Tibial artery (tissue), 4 donors: ENCODE results near the gene GALNTL6.

Experiments used
- DNase-seq, 2 donors: peaks; one replicate each; pipeline ENCODE4 v3.0.0-alpha.2; 2019
- H3K27ac ChIP-seq, 2 donors: fragments of 200-600 bp; sonication (generic) in 1 of 2; 1 replicate in 1 of 2; 2 replicates in 1 of 2; pipeline ENCODE4 v1.5.1; 2018 to 2019; ENCODE audit warnings: mild to moderate bottlenecking in 1 of 2
- H3K27me3 ChIP-seq, 2 donors: fragments of 200-600 bp; sonication (generic) in 1 of 2; one replicate each; pipeline versions ENCODE4 v1.5.1 to v1.6.0; 2016 to 2019
- H3K36me3 ChIP-seq, 3 donors: fragments of 200-600 bp; sonication (generic) in 2 of 3; one replicate each; pipeline ENCODE4 v1.5.1; 2016 to 2019; ENCODE audit warnings: mild to moderate bottlenecking in 2 of 3
- H3K4me1 ChIP-seq, 4 donors: fragments of 200-600 bp; sonication (generic) in 2 of 4; 1 replicate in 3 of 4; 2 replicates in 1 of 4; pipeline ENCODE4 v1.5.1; 2016 to 2019
- H3K4me3 ChIP-seq, 2 donors: fragments of 200-600 bp; sonication (generic) in 1 of 2; 1 replicate in 1 of 2; 2 replicates in 1 of 2; pipeline ENCODE4 v1.5.1; 2018 to 2019; ENCODE audit warnings: mild to moderate bottlenecking in 2 of 2
- H3K9me3 ChIP-seq, 3 donors: fragments of 200-600 bp; sonication (generic) in 1 of 3; one replicate each; pipeline ENCODE4 v1.5.1; 2016 to 2019
- intact Hi-C: fragments of 100-400 bp; cut with DNase I; formaldehyde crosslinking; loops from one replicate; pipeline ENCODE4 v1.15.0; 2023; ENCODE audit warnings: low total_unique reads
- TF ChIP-seq, protein P1 (sequence below), 2 experiments: fragments of 200-600 bp in 1 of 2; fragments of 450-650 bp in 1 of 2; IDR thresholded peaks; one replicate each; pipeline ENCODE4 v1.5.1; 2017 to 2019; ENCODE audit warnings: antibody characterized with exemption in 2 of 2, mild to moderate bottlenecking in 1 of 2, moderate library complexity in 1 of 2

Gene GALNTL6

GRCh38 chr4:172762895-172763294, 949.7 kb downstream of the GALNTL6 start:
- Histone ChIP-seq H3K9me3 (no peaks in the 10 kb centered on the region), H3K27ac (no peak overlapping the region), H3K36me3 (no peaks in the 10 kb centered on the region), H3K27me3 (no peaks in the 10 kb centered on the region), H3K4me1 (no peaks in the 10 kb centered on the region), H3K4me3 (no peak overlapping the region)
- TF ChIP-seq, protein P1, sequence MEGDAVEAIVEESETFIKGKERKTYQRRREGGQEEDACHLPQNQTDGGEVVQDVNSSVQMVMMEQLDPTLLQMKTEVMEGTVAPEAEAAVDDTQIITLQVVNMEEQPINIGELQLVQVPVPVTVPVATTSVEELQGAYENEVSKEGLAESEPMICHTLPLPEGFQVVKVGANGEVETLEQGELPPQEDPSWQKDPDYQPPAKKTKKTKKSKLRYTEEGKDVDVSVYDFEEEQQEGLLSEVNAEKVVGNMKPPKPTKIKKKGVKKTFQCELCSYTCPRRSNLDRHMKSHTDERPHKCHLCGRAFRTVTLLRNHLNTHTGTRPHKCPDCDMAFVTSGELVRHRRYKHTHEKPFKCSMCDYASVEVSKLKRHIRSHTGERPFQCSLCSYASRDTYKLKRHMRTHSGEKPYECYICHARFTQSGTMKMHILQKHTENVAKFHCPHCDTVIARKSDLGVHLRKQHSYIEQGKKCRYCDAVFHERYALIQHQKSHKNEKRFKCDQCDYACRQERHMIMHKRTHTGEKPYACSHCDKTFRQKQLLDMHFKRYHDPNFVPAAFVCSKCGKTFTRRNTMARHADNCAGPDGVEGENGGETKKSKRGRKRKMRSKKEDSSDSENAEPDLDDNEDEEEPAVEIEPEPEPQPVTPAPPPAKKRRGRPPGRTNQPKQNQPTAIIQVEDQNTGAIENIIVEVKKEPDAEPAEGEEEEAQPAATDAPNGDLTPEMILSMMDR (IDR thresholded peaks at IDR 0.05), result no peak
- DNase-seq, result no peak
- intact Hi-C loops, result no loop called here

GRCh38 chr4:172770787-172771186, 957.6 kb downstream of the GALNTL6 start:
- H3K27me3 ChIP-seq, result no peaks in the 10 kb centered on the region
- TF ChIP-seq, protein P1 (IDR thresholded peaks at IDR 0.05), result no peak
- DNase-seq, result no peak
- no peak overlapping the region for H3K4me3 ChIP-seq
- H3K27ac ChIP-seq, result no peak overlapping the region
- intact Hi-C loops, result no loop called here
- H3K9me3 ChIP-seq, result no peaks in the 10 kb centered on the region
- no peaks in the 10 kb centered on the region for H3K36me3 ChIP-seq
- no peaks in the 10 kb centered on the region for H3K4me1 ChIP-seq

GRCh38 chr4:172772781-172773180, 959.6 kb downstream of the GALNTL6 start:
- DNase-seq, result no peak
- no peaks in the 10 kb centered on the region for H3K36me3 ChIP-seq
- no peak overlapping the region for H3K27ac ChIP-seq
- H3K9me3 ChIP-seq, result no peaks in the 10 kb centered on the region
- intact Hi-C loops, result no loop called here
- H3K27me3 ChIP-seq, result no peaks in the 10 kb centered on the region
- TF ChIP-seq, protein P1 (IDR thresholded peaks at IDR 0.05), result no peak
- no peak overlapping the region for H3K4me3 ChIP-seq
- H3K4me1 ChIP-seq, result no peaks in the 10 kb centered on the region

GRCh38 chr4:172776203-172776861, 963.1 kb downstream of the GALNTL6 start:
- H3K4me1 ChIP-seq, result no peaks in the 10 kb centered on the region
- no peak for DNase-seq
- TF ChIP-seq, protein P1 (IDR thresholded peaks at IDR 0.05), result no peak
- H3K36me3 ChIP-seq, result no peaks in the 10 kb centered on the region
- no peak overlapping the region for H3K27ac ChIP-seq
- intact Hi-C loops, result no loop called here
- H3K27me3 ChIP-seq, result no peaks in the 10 kb centered on the region
- no peaks in the 10 kb centered on the region for H3K9me3 ChIP-seq
- H3K4me3 ChIP-seq, result no peak overlapping the region

DNA sequence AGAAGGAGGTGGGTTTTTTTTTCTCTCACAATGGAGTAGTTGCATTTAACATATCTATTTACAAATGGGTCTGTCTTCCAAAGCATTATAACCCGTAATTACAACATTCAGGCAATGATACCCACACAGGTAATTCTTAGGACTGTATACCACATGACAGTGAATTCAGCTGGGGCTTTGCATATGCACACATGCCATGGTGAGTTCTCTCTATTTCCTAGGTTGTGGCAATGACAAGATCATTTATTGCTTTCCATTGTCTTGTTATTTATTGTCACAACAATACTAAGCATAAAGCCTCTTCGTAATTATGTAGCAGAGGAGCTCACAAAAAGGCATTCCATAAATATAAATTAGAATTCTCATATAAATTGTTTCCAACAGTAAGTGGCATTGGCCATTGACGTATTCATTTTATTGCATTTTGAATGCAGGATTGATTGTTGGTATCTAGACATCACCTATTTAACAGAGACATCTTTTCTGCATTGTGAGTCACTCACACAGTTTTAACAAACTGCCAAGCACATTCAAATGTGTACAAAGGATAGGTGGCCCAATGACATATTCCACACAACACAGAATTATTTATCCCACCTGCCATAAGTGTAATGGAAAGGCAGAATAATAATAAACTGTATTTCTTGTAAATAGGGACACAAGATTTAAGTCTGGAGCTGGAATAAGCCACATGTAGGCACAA, 964.7 kb downstream of the GALNTL6 start:
- no peaks in the 10 kb centered on the region for H3K36me3 ChIP-seq
- DNase-seq, result no peak
- TF ChIP-seq, protein P1 (IDR thresholded peaks at IDR 0.05), result no peak
- no peaks in the 10 kb centered on the region for H3K27me3 ChIP-seq
- intact Hi-C loops, result no loop called here
- no peaks in the 10 kb centered on the region for H3K4me1 ChIP-seq
- no peaks in the 10 kb centered on the region for H3K9me3 ChIP-seq
- H3K27ac ChIP-seq, result no peak overlapping the region
- H3K4me3 ChIP-seq, result no peak overlapping the region
